Gastrocnemius medialis (tissue), 4 donors: ENCODE data around the gene VAT1L. TPM values are rescaled to one million over a fixed set of nuclear protein-coding genes. Genes with fewer than 3 reads are reported as not detected.
A peak's percentile ranks its signal among the peaks of the same experiment; 100 is the strongest.

Experiments used
- ATAC-seq, 2 donors: fragments of 150-250 bp; one replicate each; pipeline ENCODE4 v1.9.1; 2016
- DNase-seq, 2 donors: peaks; one replicate each; pipeline ENCODE4 v3.0.0-alpha.2; 2019
- H3K27ac ChIP-seq, 4 donors: fragments of 200-600 bp; sonication (generic); 1 replicate in 1 of 4; 2 replicates in 3 of 4; pipeline ENCODE4 v1.5.1; 2016 to 2018; ENCODE audit warnings: mild to moderate bottlenecking in 2 of 4, moderate library complexity in 1 of 4
- H3K27me3 ChIP-seq, 3 donors: fragments of 200-600 bp; sonication (generic) in 2 of 3; 1 replicate in 1 of 3; 2 replicates in 2 of 3; pipeline versions ENCODE4 v1.5.1 to v1.6.0; 2016 to 2019; ENCODE audit warnings: mild to moderate bottlenecking in 1 of 3, moderate library complexity in 1 of 3
- H3K36me3 ChIP-seq, 2 donors: fragments of 200-600 bp; sonication (generic) in 1 of 2; one replicate each; pipeline ENCODE4 v1.5.1; 2017 to 2018
- H3K4me1 ChIP-seq, 2 donors: fragments of 200-600 bp; sonication (generic) in 1 of 2; one replicate each; pipeline ENCODE4 v1.5.1; 2016 to 2017; ENCODE audit warnings: mild to moderate bottlenecking in 2 of 2
- H3K4me3 ChIP-seq, 4 donors: fragments of 200-600 bp; sonication (generic) in 3 of 4; 1 replicate in 1 of 4; 2 replicates in 3 of 4; pipeline ENCODE4 v1.5.1; 2016 to 2019; ENCODE audit warnings: mild to moderate bottlenecking in 2 of 4
- H3K9me3 ChIP-seq, 3 donors: fragments of 200-600 bp; sonication (generic) in 2 of 3; 1 replicate in 1 of 3; 2 replicates in 2 of 3; pipeline ENCODE4 v1.5.1; 2016 to 2019
- CTCF ChIP-seq, 5 experiments: fragments of 450-650 bp in 3 of 5; fragments of 200-600 bp in 2 of 5; sonication (generic) in 2 of 5; IDR thresholded peaks in 4 of 5; conservative IDR thresholded peaks in 1 of 5; 1 replicate in 4 of 5; 2 replicates in 1 of 5; pipeline ENCODE4 v1.5.1; 2016 to 2019; ENCODE audit warnings: antibody characterized with exemption in 5 of 5, mild to moderate bottlenecking in 3 of 5, moderate library complexity in 3 of 5
- POLR2A ChIP-seq, 2 donors: fragments of 450-650 bp; IDR thresholded peaks; one replicate each; pipeline ENCODE4 v1.6.1; 2017; ENCODE audit warnings: antibody characterized with exemption in 2 of 2, mild to moderate bottlenecking in 2 of 2, moderate library complexity in 2 of 2
- in situ Hi-C, 4 donors: fragments of 200-750 bp; cut with MboI; loops; one replicate each; pipeline versions ENCODE4 v1.15.0 to v1.8.0; 2017; ENCODE audit warnings: low sequenced_read_pairs in 4 of 4
- intact Hi-C: fragments of 100-400 bp; cut with DNase I; formaldehyde crosslinking; loops from one replicate; pipeline ENCODE4 v1.15.1; 2023; ENCODE audit warnings: low total_unique reads
- total RNA-seq, 4 donors: library from RNA; depleted of rRNA; stranded (reverse); fragments of >200 nt; gene quantifications; one replicate each; pipeline versions ENCODE4 v1.1.0 to v1.2.3, GENCODE V29; 2016

The VAT1L gene
- total RNA-seq, 4 donors from 2014 or later, result 0.04 TPM; not detected in 3

GRCh38 chr16:77789085-77790008 is 983 bp downstream of the VAT1L start:
- H3K27me3 ChIP-seq, result peaks cover 29 to 54% (median 51%) of the 10 kb centered on the region in 3 donors
- intact Hi-C loops, result no loop called here

GRCh38 chr16:77790009-77790372 is 1.6 kb downstream of the VAT1L start:
- Histone ChIP-seq H3K4me1 (peaks cover 0 to 3% of the 10 kb centered on the region in 2 donors), H3K27ac (no peak overlapping the region), H3K9me3 (no peaks in the 10 kb centered on the region), H3K27me3 (peaks cover 29 to 54% (median 51%) of the 10 kb centered on the region in 3 donors), H3K36me3 (no peaks in the 10 kb centered on the region), H3K4me3 (no peak overlapping the region)
- DNase-seq (no peak), ATAC-seq (no peak)
- intact Hi-C loops, result no loop called here
- in situ Hi-C loops, result no loop called here
- TF ChIP-seq POLR2A (IDR thresholded peaks at IDR 0.05) (no peak), CTCF (IDR thresholded peaks at IDR 0.05 in 4 of 5, conservative IDR thresholded peaks at IDR 0.05 in 1 of 5) (no peak)

More at GRCh38 chr16:77789085-77790008, 983 bp downstream of the VAT1L start:
- in situ Hi-C loops, result no loop called here
- H3K36me3 ChIP-seq, result no peaks in the 10 kb centered on the region
- no peak for ATAC-seq
- H3K9me3 ChIP-seq, result no peaks in the 10 kb centered on the region
- peak overlapping the region in 3 of 4 donors; percentile 33 to 44 (median 38) for H3K4me3 ChIP-seq
- TF ChIP-seq CTCF (IDR thresholded peaks at IDR 0.05 in 4 of 5, conservative IDR thresholded peaks at IDR 0.05 in 1 of 5) (no peak), POLR2A (IDR thresholded peaks at IDR 0.05) (no peak)
- H3K27ac ChIP-seq, result no peak overlapping the region
- H3K4me1 ChIP-seq, result peaks cover 0 to 3% of the 10 kb centered on the region in 2 donors
- DNase-seq, result no peak

- Histone ChIP-seq H3K27me3 (peaks cover 29 to 49% (median 48%) of the 10 kb centered on the region in 3 donors), H3K4me3 (no peak overlapping the region), H3K9me3 (no peaks in the 10 kb centered on the region), H3K4me1 (peaks cover 0 to 3% of the 10 kb centered on the region in 2 donors), H3K36me3 (no peaks in the 10 kb centered on the region), H3K27ac (no peak overlapping the region)
- TF ChIP-seq CTCF (IDR thresholded peaks at IDR 0.05 in 4 of 5, conservative IDR thresholded peaks at IDR 0.05 in 1 of 5) (no peak), POLR2A (IDR thresholded peaks at IDR 0.05) (no peak)
- intact Hi-C loops, result no loop called here
- in situ Hi-C loops, result no loop called here
- DNase-seq, result no peak
- ATAC-seq, result no peak
Measured at GRCh38 chr16:77790912-77791311, 2.5 kb downstream of the VAT1L start.

GRCh38 chr16:77793417-77793816 is 5.1 kb downstream of the VAT1L start:
- intact Hi-C loops (no loop called here), in situ Hi-C loops (no loop called here)
- H3K9me3 ChIP-seq, result no peaks in the 10 kb centered on the region
- H3K4me1 ChIP-seq, result peaks cover 0 to 3% of the 10 kb centered on the region in 2 donors
- TF ChIP-seq CTCF (IDR thresholded peaks at IDR 0.05 in 4 of 5, conservative IDR thresholded peaks at IDR 0.05 in 1 of 5) (no peak), POLR2A (IDR thresholded peaks at IDR 0.05) (no peak)
- ATAC-seq, result no peak
- H3K36me3 ChIP-seq, result no peaks in the 10 kb centered on the region
- DNase-seq, result no peak
- H3K27me3 ChIP-seq, result peaks cover 18 to 29% (median 29%) of the 10 kb centered on the region in 3 donors
- no peak overlapping the region for H3K4me3 ChIP-seq
- no peak overlapping the region for H3K27ac ChIP-seq
